ENCODE measurements around the gene UXT. TPM values are rescaled to one million over a fixed set of nuclear protein-coding genes. Genes with fewer than 3 reads are reported as not detected.

UXT gene
- total and polyA plus RNA-seq, 2 donors (not counting 3 experiments of a cell fraction or from before 2014, with no cell fraction given), result 91.2 to 153 TPM

DNA sequence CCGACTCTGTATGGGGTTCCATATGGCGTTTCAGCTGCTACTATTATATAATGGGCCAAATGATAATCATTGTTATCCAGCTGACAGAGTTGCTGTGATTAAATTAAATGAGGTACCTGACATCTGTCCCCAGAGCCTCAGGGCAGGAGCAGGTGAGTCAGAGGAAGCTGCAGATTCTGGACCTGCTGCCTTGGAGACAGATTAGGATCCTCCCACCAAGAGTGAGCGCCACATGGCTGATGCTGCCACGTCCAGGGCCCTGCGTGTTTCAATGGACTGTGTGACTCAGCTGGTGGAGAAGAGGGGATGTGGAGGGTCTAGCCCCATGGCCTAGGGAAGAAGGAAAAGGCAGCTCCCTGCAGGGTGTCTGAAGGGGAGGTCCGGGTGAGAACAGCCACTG lies 28.3 kb upstream of the UXT start:
- Histone ChIP-seq H3K9me3 (replicated peaks; ENCODE audit: control insufficient read depth, insufficient read depth, low read length) (no peaks in the 10 kb centered on the region), H3K27me3 (ENCODE audit: control insufficient read depth in 2 of 2, insufficient read depth in 2 of 2, low read length in 2 of 2) (peaks cover 0 to 2% of the 10 kb centered on the region in 2 experiments), H3K4me3 (replicated peaks in 1 of 3; ENCODE audit: insufficient read depth in 1 of 3, low read depth in 1 of 3, low read length in 3 of 3) (no peak overlapping the region), H3K36me3 (ENCODE audit: control insufficient read depth in 2 of 2, extremely low read depth in 1 of 2, insufficient read depth in 2 of 2, low read length in 2 of 2) (no peaks in the 10 kb centered on the region), H3K4me1 (ENCODE audit: control insufficient read depth, extremely low read depth, insufficient read depth, low read length) (no peaks in the 10 kb centered on the region), H3K9ac (replicated peaks; ENCODE audit: extremely low read depth, insufficient read depth, low read length) (no peak overlapping the region), H3K4me2 (ENCODE audit: insufficient read depth, low read length) (no peak overlapping the region), H3K27ac (ENCODE audit: insufficient read depth, low read depth, low read length) (no peak overlapping the region), H3K9me1 (replicated peaks; ENCODE audit: control insufficient read depth, extremely low read depth, insufficient read depth, low read length) (no peaks in the 10 kb centered on the region), H4K20me1 (replicated peaks; ENCODE audit: control insufficient read depth, extremely low read depth, insufficient read depth, low read length) (no peaks in the 10 kb centered on the region), H2AFZ (ENCODE audit: low read depth, low read length) (no peak overlapping the region), H3K79me2 (ENCODE audit: control insufficient read depth, insufficient read depth, low read length) (no peaks in the 10 kb centered on the region)
- FAIRE-seq (no peak), DNase-seq (ENCODE audit: low read depth, low spot score) (no peak)
- ChIA-PET POLR2A (no interaction called here), CTCF (no interaction called here)
- TF ChIP-seq POLR2AphosphoS5 (IDR thresholded peaks at IDR 0.05; ENCODE audit: insufficient read depth, low read depth, low read length) (no peak), JUN (IDR thresholded peaks at IDR 0.05; ENCODE audit: borderline replicate concordance, insufficient read depth, insufficient read length, low read depth) (no peak), GATA2 (IDR thresholded peaks at IDR 0.05; ENCODE audit: insufficient read depth, insufficient read length, low read depth, low read length) (no peak), EZH2 (IDR thresholded peaks at IDR 0.05; ENCODE audit: borderline replicate concordance, low read depth, low read length, severe bottlenecking) (no peak), MYC (IDR thresholded peaks at IDR 0.05; ENCODE audit: low read depth, low read length) (no peak), POLR2A (IDR thresholded peaks at IDR 0.05; ENCODE audit: low read depth, low read length) (no peak), FOS (IDR thresholded peaks at IDR 0.05; ENCODE audit: borderline replicate concordance, insufficient read depth, low read length) (no peak)
- TF ChIP-seq, protein P1, sequence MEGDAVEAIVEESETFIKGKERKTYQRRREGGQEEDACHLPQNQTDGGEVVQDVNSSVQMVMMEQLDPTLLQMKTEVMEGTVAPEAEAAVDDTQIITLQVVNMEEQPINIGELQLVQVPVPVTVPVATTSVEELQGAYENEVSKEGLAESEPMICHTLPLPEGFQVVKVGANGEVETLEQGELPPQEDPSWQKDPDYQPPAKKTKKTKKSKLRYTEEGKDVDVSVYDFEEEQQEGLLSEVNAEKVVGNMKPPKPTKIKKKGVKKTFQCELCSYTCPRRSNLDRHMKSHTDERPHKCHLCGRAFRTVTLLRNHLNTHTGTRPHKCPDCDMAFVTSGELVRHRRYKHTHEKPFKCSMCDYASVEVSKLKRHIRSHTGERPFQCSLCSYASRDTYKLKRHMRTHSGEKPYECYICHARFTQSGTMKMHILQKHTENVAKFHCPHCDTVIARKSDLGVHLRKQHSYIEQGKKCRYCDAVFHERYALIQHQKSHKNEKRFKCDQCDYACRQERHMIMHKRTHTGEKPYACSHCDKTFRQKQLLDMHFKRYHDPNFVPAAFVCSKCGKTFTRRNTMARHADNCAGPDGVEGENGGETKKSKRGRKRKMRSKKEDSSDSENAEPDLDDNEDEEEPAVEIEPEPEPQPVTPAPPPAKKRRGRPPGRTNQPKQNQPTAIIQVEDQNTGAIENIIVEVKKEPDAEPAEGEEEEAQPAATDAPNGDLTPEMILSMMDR (IDR thresholded peaks at IDR 0.05; ENCODE audit: extremely low read depth in 1 of 2, insufficient read depth in 1 of 2, low read depth in 1 of 2, low read length in 2 of 2), result no peak
- TF ChIP-seq, protein P2, sequence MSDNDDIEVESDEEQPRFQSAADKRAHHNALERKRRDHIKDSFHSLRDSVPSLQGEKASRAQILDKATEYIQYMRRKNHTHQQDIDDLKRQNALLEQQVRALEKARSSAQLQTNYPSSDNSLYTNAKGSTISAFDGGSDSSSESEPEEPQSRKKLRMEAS (IDR thresholded peaks at IDR 0.05; ENCODE audit: insufficient read depth, insufficient read length), result no peak
- intact Hi-C loops (cut with micrococcal nuclease) (no loop called here), dilution Hi-C loops (cut with MboI; ENCODE audit: extremely low pct_ligation_motif_present, low sequenced_read_pairs) (no loop called here)
- no TSS peak for BruUV-seq (replicated peaks)

All from endothelial cell of umbilical vein (primary cell).